ENCODE data around the gene NF1. TPM values are rescaled to one million over a fixed set of nuclear protein-coding genes. Genes with fewer than 3 reads are reported as not detected.

Gene NF1
- polyA plus RNA-seq, 3 donors = 1.2 to 7.4 (median 2.1) TPM

DNA sequence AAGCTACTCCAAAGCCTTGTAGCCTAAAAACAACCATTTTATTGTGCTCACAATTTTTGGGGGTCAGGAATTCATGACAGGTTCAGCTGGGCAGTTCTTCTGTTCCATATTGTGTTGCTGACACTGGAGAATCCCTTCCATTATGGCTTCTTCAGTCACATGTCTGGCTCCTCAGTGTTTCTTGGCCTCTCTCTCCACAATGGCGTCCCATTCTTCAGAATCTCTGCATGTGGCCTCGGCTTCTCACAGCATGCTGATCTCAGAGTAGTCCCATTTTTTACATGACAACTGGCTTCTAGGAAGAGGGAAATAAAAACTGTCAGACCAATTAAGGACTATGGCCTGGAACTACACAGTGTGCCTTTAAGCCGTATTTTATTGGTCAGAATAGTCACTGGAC lies 49.7 kb downstream of the NF1 start:
- Histone ChIP-seq H3K4me3 (replicated peaks in 1 of 3; ENCODE audit: low read depth in 2 of 3, low read length in 3 of 3) (no peak overlapping the region), H3K9me3 (replicated peaks in 1 of 2; ENCODE audit: control insufficient read depth in 1 of 2, insufficient read depth in 1 of 2, low read length in 2 of 2) (no peaks in the 10 kb centered on the region), H2AFZ (ENCODE audit: insufficient read depth, low read depth, low read length, poor library complexity, severe bottlenecking) (no peak overlapping the region), H3K36me3 (replicated peaks in 1 of 2; ENCODE audit: control insufficient read depth in 1 of 2, insufficient read depth in 2 of 2, low read length in 2 of 2) (peaks cover 0 to 6% of the 10 kb centered on the region in 2 donors), H3K27ac (ENCODE audit: low read depth in 1 of 2, low read length in 2 of 2) (no peak overlapping the region), H3K9ac (ENCODE audit: insufficient read depth, low read length, poor library complexity, severe bottlenecking) (no peak overlapping the region), H4K20me1 (ENCODE audit: insufficient read depth, low read length) (no peaks in the 10 kb centered on the region), H3K4me1 (ENCODE audit: control insufficient read depth in 1 of 2, insufficient read depth in 2 of 2, low read length in 2 of 2) (no peaks in the 10 kb centered on the region), H3K79me2 (ENCODE audit: insufficient read depth, low read length) (no peaks in the 10 kb centered on the region), H3K4me2 (replicated peaks; ENCODE audit: extremely low read depth, low read length, poor library complexity, severe bottlenecking) (no peak overlapping the region), H3K27me3 (ENCODE audit: control insufficient read depth in 2 of 2, insufficient read depth in 2 of 2, low read length in 2 of 2) (no peaks in the 10 kb centered on the region)
- no peak for DNase-seq
- Mint-ChIP-seq H3K4me1 (no peaks in the 10 kb centered on the region), H3K36me3 (peaks cover 19 to 24% of the 10 kb centered on the region in 2 donors), H3K4me3 (no peak overlapping the region), H3K9me3 (peaks cover 0 to 5% (median 0%) of the 10 kb centered on the region in 7 donors), H3K27me3 (ENCODE audit: low read depth in 3 of 3) (no peaks in the 10 kb centered on the region), H3K27ac (no peak overlapping the region)
- 100% methylated on average over 1 of the region's 3 CpGs for WGBS (ENCODE audit: insufficient coverage)
- TF ChIP-seq CTCF (IDR thresholded peaks at IDR 0.05) = no peak
- intact Hi-C loops (cut with micrococcal nuclease) = no loop called here

GRCh38 chr17:31144836-31145235 lies 50.1 kb downstream of the NF1 start:
- H3K36me3 Mint-ChIP-seq = peaks cover 15 to 20% of the 10 kb centered on the region in 2 donors
- H3K27ac Mint-ChIP-seq = no peak overlapping the region
- no peaks in the 10 kb centered on the region for H4K20me1 ChIP-seq (ENCODE audit: insufficient read depth, low read length)
- no peaks in the 10 kb centered on the region for H3K4me1 Mint-ChIP-seq
- H3K27ac ChIP-seq (ENCODE audit: low read depth in 1 of 2, low read length in 2 of 2) = no peak overlapping the region
- H3K9me3 ChIP-seq (replicated peaks in 1 of 2; ENCODE audit: control insufficient read depth in 1 of 2, insufficient read depth in 1 of 2, low read length in 2 of 2) = no peaks in the 10 kb centered on the region
- 78% methylated on average over 6 of the region's 7 CpGs for WGBS (ENCODE audit: insufficient coverage)
- H3K27me3 Mint-ChIP-seq (ENCODE audit: low read depth in 3 of 3) = no peaks in the 10 kb centered on the region
- no peak overlapping the region for H2AFZ ChIP-seq (ENCODE audit: insufficient read depth, low read depth, low read length, poor library complexity, severe bottlenecking)
- H3K9me3 Mint-ChIP-seq = peaks cover 0 to 6% (median 0%) of the 10 kb centered on the region in 7 donors
- no peak for TF ChIP-seq CTCF (IDR thresholded peaks at IDR 0.05)
- DNase-seq = no peak
- H3K79me2 ChIP-seq (ENCODE audit: insufficient read depth, low read length) = no peaks in the 10 kb centered on the region
- intact Hi-C loops (cut with micrococcal nuclease) = no loop called here
- H3K9ac ChIP-seq (ENCODE audit: insufficient read depth, low read length, poor library complexity, severe bottlenecking) = no peak overlapping the region
- H3K4me1 ChIP-seq (ENCODE audit: control insufficient read depth in 1 of 2, insufficient read depth in 2 of 2, low read length in 2 of 2) = no peaks in the 10 kb centered on the region
- peaks cover 0 to 2% of the 10 kb centered on the region in 2 donors for H3K36me3 ChIP-seq (replicated peaks in 1 of 2; ENCODE audit: control insufficient read depth in 1 of 2, insufficient read depth in 2 of 2, low read length in 2 of 2)
- no peak overlapping the region for H3K4me2 ChIP-seq (replicated peaks; ENCODE audit: extremely low read depth, low read length, poor library complexity, severe bottlenecking)
- no peaks in the 10 kb centered on the region for H3K27me3 ChIP-seq (ENCODE audit: control insufficient read depth in 2 of 2, insufficient read depth in 2 of 2, low read length in 2 of 2)
- no peak overlapping the region for H3K4me3 ChIP-seq (replicated peaks in 1 of 3; ENCODE audit: low read depth in 2 of 3, low read length in 3 of 3)
- no peak overlapping the region for H3K4me3 Mint-ChIP-seq
